H9 (cell line): ENCODE data around the gene WNT10A. TPM values are rescaled to one million over a fixed set of nuclear protein-coding genes. Genes with fewer than 3 reads are reported as not detected.

Experiments used
- DNase-seq: peaks from one replicate; pipeline ENCODE4 v3.0.0-alpha.2; 2017
- H2AFZ ChIP-seq: one replicate; pipeline ENCODE4 v1.6.1; 2013; ENCODE audit warnings: mild to moderate bottlenecking, low read length, control low read depth, moderate library complexity
- H2AK5ac ChIP-seq: 2 replicates; pipeline ENCODE4 v1.6.1; 2013; ENCODE audit warnings: low read length, control low read depth, mixed read lengths; ENCODE audit not compliant: insufficient read length
- H2BK120ac ChIP-seq: one replicate; pipeline ENCODE4 v1.6.1; 2013; ENCODE audit warnings: low read depth, mild to moderate bottlenecking, low read length, control low read depth, inconsistent platforms; ENCODE audit not compliant: poor library complexity, severe bottlenecking
- H2BK12ac ChIP-seq: 2 replicates; pipeline ENCODE4 v1.6.1; 2013; ENCODE audit warnings: low read length, control low read depth, mixed read lengths, low read depth; ENCODE audit not compliant: insufficient read length
- H2BK15ac ChIP-seq: 2 replicates; pipeline ENCODE4 v1.6.1; 2013; ENCODE audit warnings: low read depth, low read length, control low read depth
- H2BK20ac ChIP-seq: one replicate; pipeline ENCODE4 v1.6.1; 2013; ENCODE audit warnings: low read depth, mild to moderate bottlenecking, low read length, control low read depth, inconsistent platforms; ENCODE audit not compliant: poor library complexity, severe bottlenecking
- H2BK5ac ChIP-seq: 2 replicates; pipeline ENCODE4 v1.6.1; 2013; ENCODE audit warnings: low read length, control low read depth, mixed read lengths; ENCODE audit not compliant: insufficient read length
- H3K14ac ChIP-seq: 2 replicates; pipeline ENCODE4 v1.6.1; 2013; ENCODE audit warnings: low read length, control low read depth; ENCODE audit not compliant: insufficient read depth
- H3K18ac ChIP-seq: 2 replicates; pipeline ENCODE4 v1.6.1; 2013; ENCODE audit warnings: low read depth, mild to moderate bottlenecking, mixed read lengths, low read length, control low read depth; ENCODE audit not compliant: insufficient read length
- H3K23ac ChIP-seq: 2 replicates; pipeline ENCODE4 v1.6.1; 2013; ENCODE audit warnings: low read length, control low read depth, mixed read lengths, low read depth; ENCODE audit not compliant: insufficient read length
- H3K23me2 ChIP-seq: 2 replicates; pipeline ENCODE4 v1.6.1; 2013; ENCODE audit warnings: low read depth, mild to moderate bottlenecking, mixed read lengths, low read length, control low read depth; ENCODE audit not compliant: insufficient read length, poor library complexity, severe bottlenecking
- H3K27ac ChIP-seq: 2 replicates; pipeline ENCODE4 v1.5.1; 2013; ENCODE audit warnings: low read length, control low read depth, mixed read lengths, low read depth; ENCODE audit not compliant: insufficient read length
- H3K27me3 ChIP-seq: 2 replicates; pipeline ENCODE4 v1.6.1; 2013; ENCODE audit warnings: low read length, control low read depth, inconsistent platforms; ENCODE audit not compliant: insufficient read depth
- H3K4ac ChIP-seq: 2 replicates; pipeline ENCODE4 v1.6.1; 2013; ENCODE audit warnings: low read depth, mild to moderate bottlenecking, control low read depth, inconsistent platforms, low read length, moderate library complexity
- H3K4me1 ChIP-seq: 2 replicates; pipeline ENCODE4 v1.6.1; 2013; ENCODE audit warnings: low read length, control low read depth, inconsistent platforms; ENCODE audit not compliant: insufficient read depth
- H3K4me2 ChIP-seq: 2 replicates; pipeline ENCODE4 v1.6.1; 2013; ENCODE audit warnings: low read length, control low read depth, mixed read lengths; ENCODE audit not compliant: insufficient read length, insufficient read depth
- H3K56ac ChIP-seq: 2 replicates; pipeline ENCODE4 v1.6.1; 2013; ENCODE audit warnings: low read depth, mild to moderate bottlenecking, mixed read lengths, low read length, control low read depth; ENCODE audit not compliant: insufficient read length
- H3K79me1 ChIP-seq: 2 replicates; pipeline ENCODE4 v1.6.1; 2013; ENCODE audit warnings: low read depth, mild to moderate bottlenecking, moderate library complexity, low read length, control low read depth, inconsistent platforms; ENCODE audit not compliant: insufficient read depth, poor library complexity, severe bottlenecking
- H3K79me2 ChIP-seq: 2 replicates; pipeline ENCODE4 v1.6.1; 2013; ENCODE audit warnings: low read length, control low read depth, inconsistent platforms; ENCODE audit not compliant: insufficient read depth
- H3K9ac ChIP-seq: 2 replicates; pipeline ENCODE4 v1.6.1; 2013; ENCODE audit warnings: low read length, control low read depth, mixed read lengths; ENCODE audit not compliant: insufficient read length; ENCODE audit errors: extremely low read depth
- H3K9me3 ChIP-seq: one replicate; pipeline ENCODE4 v1.6.1; 2013; ENCODE audit warnings: low read depth, low read length, inconsistent platforms; ENCODE audit not compliant: control insufficient read depth
- H3T11ph ChIP-seq: one replicate; pipeline ENCODE4 v1.6.1; 2013; ENCODE audit warnings: mild to moderate bottlenecking, low read length, control low read depth, inconsistent platforms
- H4K20me1 ChIP-seq: one replicate; pipeline ENCODE4 v1.6.1; 2013; ENCODE audit not compliant: control insufficient read depth, insufficient read length, insufficient read depth
- H4K5ac ChIP-seq: 2 replicates; pipeline ENCODE4 v1.6.1; 2013; ENCODE audit warnings: low read depth, mild to moderate bottlenecking, mixed read lengths, low read length, control low read depth; ENCODE audit not compliant: insufficient read length
- H4K8ac ChIP-seq: replicated peaks from 2 replicates; pipeline ENCODE4 v1.6.1; 2013; ENCODE audit warnings: low read length, control low read depth, mixed read lengths, low read depth; ENCODE audit not compliant: insufficient read length
- H4K91ac ChIP-seq: 2 replicates; pipeline ENCODE4 v1.6.1; 2013; ENCODE audit warnings: low read depth, mild to moderate bottlenecking, moderate library complexity, mixed read lengths, low read length, control low read depth; ENCODE audit not compliant: insufficient read length
- H3K27ac Mint-ChIP-seq, 3 experiments: 2 replicates in 2 of 3; 3 replicates in 1 of 3; pipeline ENCODE4 v1.8.0; 2020 to 2021; ENCODE audit warnings: mixed read lengths in 3 of 3, mild to moderate bottlenecking in 1 of 3, moderate library complexity in 1 of 3
- H3K27me3 Mint-ChIP-seq: 2 replicates; pipeline ENCODE4 v1.8.0; 2021; ENCODE audit warnings: low read depth, mild to moderate bottlenecking, moderate library complexity, mixed read lengths
- H3K36me3 Mint-ChIP-seq, 3 experiments: 2 replicates in 2 of 3; 3 replicates in 1 of 3; pipeline ENCODE4 v1.8.0; 2020 to 2021; ENCODE audit warnings: low read depth in 3 of 3, mixed read lengths in 3 of 3; ENCODE audit not compliant: insufficient read depth in 1 of 3
- H3K4me1 Mint-ChIP-seq, 2 experiments: 2 replicates each; pipeline ENCODE4 v1.8.0; 2020; ENCODE audit warnings: mixed read lengths in 2 of 2
- H3K4me3 Mint-ChIP-seq, 2 experiments: 2 replicates in 1 of 2; 3 replicates in 1 of 2; pipeline ENCODE4 v1.8.0; 2020 to 2021; ENCODE audit warnings: mild to moderate bottlenecking in 2 of 2, mixed read lengths in 2 of 2, moderate library complexity in 1 of 2
- H3K9me3 Mint-ChIP-seq, 2 experiments: 2 replicates in 1 of 2; 3 replicates in 1 of 2; pipeline ENCODE4 v1.8.0; 2020; ENCODE audit warnings: mild to moderate bottlenecking in 2 of 2, mixed read lengths in 2 of 2, moderate library complexity in 1 of 2
- WGBS: extraction: QIAGEN DNeasy Blood & Tissue Kit; methylation state at CpG from one replicate; pipeline ENCODE4 v1.1.7; 2013; ENCODE audit warnings: missing lambda C conversion rate, low lambda C conversion rate, mixed read lengths; ENCODE audit not compliant: insufficient read length; ENCODE audit errors: extremely low coverage; 5-methylcytosine and 5-hydroxymethylcytosine counted together
- total RNA-seq: library from RNA; stranded (reverse); gene quantifications from 2 replicates; pipeline ENCODE4 v1.2.1, GENCODE V29; 2021
- TF ChIP-seq, protein P1 (sequence below): fragments of 200-600 bp; sonication (generic); conservative IDR thresholded peaks from 3 replicates; pipeline ENCODE4 v1.8.0; 2021; ENCODE audit warnings: antibody characterized with exemption, mild to moderate bottlenecking

The WNT10A gene
- total RNA-seq, 1 experiment from 2014 or later, result not detected

DNA sequence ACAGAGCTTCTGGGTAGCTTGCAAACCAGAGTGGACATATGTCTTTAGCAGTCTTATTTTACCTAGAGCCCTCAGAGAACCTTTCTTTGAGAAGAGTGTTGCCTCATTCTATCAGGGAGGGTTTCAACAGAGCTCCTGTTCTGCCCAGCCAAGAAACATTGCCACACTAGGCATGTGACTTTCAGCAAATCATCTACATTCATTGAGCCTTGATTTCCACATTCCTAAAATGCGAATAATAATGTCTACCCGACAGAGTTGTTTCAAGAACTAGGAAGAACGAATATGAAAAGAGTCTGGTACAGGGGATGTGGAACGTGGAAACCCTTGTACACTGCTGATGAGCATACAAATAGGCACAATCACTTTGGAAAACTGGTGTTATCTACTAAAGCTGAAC, 41.2 kb upstream of the WNT10A start:
- DNase-seq, result no peak
- Histone ChIP-seq H3K27me3 (no peaks in the 10 kb centered on the region), H3K79me2 (no peaks in the 10 kb centered on the region), H2AFZ (no peak overlapping the region), H3K9me3 (no peaks in the 10 kb centered on the region), H4K5ac (no peak overlapping the region), H2AK5ac (no peak overlapping the region), H3K23me2 (no peaks in the 10 kb centered on the region), H3K4me1 (no peaks in the 10 kb centered on the region), H3K56ac (no peak overlapping the region), H3K9ac (no peak overlapping the region), H3K27ac (no peak overlapping the region), H4K91ac (no peak overlapping the region), H2BK15ac (no peak overlapping the region), H3K23ac (no peak overlapping the region), H3K79me1 (no peaks in the 10 kb centered on the region), H3K18ac (no peak overlapping the region), H4K8ac (no peak overlapping the region), H2BK12ac (no peak overlapping the region), H3T11ph (no peak overlapping the region), H3K4ac (no peak overlapping the region), H3K4me2 (no peak overlapping the region), H2BK5ac (no peak overlapping the region), H2BK120ac (no peak overlapping the region), H4K20me1 (no peaks in the 10 kb centered on the region), H2BK20ac (no peak overlapping the region), H3K14ac (no peak overlapping the region)
- Mint-ChIP-seq H3K27me3 (peaks cover 18% of the 10 kb centered on the region), H3K36me3 (no peaks in the 10 kb centered on the region), H3K4me3 (no peak overlapping the region), H3K27ac (no peak overlapping the region), H3K9me3 (peaks cover 5 to 7% of the 10 kb centered on the region in 2 experiments), H3K4me1 (0 out of 4 replicates have a peak, but pooled peaks cover 0 to 3% of the 10 kb centered on the region in 2 experiments)
- TF ChIP-seq, protein P1, sequence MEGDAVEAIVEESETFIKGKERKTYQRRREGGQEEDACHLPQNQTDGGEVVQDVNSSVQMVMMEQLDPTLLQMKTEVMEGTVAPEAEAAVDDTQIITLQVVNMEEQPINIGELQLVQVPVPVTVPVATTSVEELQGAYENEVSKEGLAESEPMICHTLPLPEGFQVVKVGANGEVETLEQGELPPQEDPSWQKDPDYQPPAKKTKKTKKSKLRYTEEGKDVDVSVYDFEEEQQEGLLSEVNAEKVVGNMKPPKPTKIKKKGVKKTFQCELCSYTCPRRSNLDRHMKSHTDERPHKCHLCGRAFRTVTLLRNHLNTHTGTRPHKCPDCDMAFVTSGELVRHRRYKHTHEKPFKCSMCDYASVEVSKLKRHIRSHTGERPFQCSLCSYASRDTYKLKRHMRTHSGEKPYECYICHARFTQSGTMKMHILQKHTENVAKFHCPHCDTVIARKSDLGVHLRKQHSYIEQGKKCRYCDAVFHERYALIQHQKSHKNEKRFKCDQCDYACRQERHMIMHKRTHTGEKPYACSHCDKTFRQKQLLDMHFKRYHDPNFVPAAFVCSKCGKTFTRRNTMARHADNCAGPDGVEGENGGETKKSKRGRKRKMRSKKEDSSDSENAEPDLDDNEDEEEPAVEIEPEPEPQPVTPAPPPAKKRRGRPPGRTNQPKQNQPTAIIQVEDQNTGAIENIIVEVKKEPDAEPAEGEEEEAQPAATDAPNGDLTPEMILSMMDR, result no peak
- no CpG with 5 or more reads among the region's 4 CpGs for WGBS
